GM23338 (cell line): ENCODE measurements around the gene FAM237B. TPM values are rescaled to one million over a fixed set of nuclear protein-coding genes. Genes with fewer than 3 reads are reported as not detected.
A peak's percentile ranks its signal among the peaks of the same experiment; 100 is the strongest.
"Not testable (repeated sequence)": the region's sequence is repeated elsewhere in the genome, so short reads cannot be mapped to it uniquely, and the experiment has no call there.

Experiments
- ATAC-seq: fragments of 200-7000 bp; cut with Tn5 transposase; 3 replicates; pipeline ENCODE4 v1.9.1; 2020
- DNase-seq: peaks from one replicate; pipeline ENCODE4 v3.0.0-alpha.2; 2015; ENCODE audit warnings: low spot score
- H2AFZ ChIP-seq: fragments of 200-600 bp; sonication (generic); 2 replicates; pipeline ENCODE4 v1.8.0; 2016; ENCODE audit warnings: antibody characterized with exemption, mild to moderate bottlenecking, moderate library complexity
- H3F3A ChIP-seq: fragments of 200-600 bp; sonication (generic); replicated peaks from 2 replicates; pipeline ENCODE4 v1.8.0; 2017; ENCODE audit warnings: antibody characterized with exemption, mixed run types, low read depth
- H3K27ac ChIP-seq: fragments of 200-600 bp; sonication (generic); 2 replicates; pipeline ENCODE4 v1.6.1; 2016; ENCODE audit warnings: low read depth
- H3K27me3 ChIP-seq: fragments of 200-600 bp; sonication (generic); 2 replicates; pipeline ENCODE4 v1.8.0; 2016; ENCODE audit warnings: mild to moderate bottlenecking, mixed run types, moderate library complexity; ENCODE audit not compliant: insufficient read depth
- H3K36me3 ChIP-seq: fragments of 200-600 bp; sonication (generic); 2 replicates; pipeline ENCODE4 v1.8.0; 2016; ENCODE audit warnings: mild to moderate bottlenecking; ENCODE audit not compliant: insufficient read depth
- H3K4me1 ChIP-seq: fragments of 200-600 bp; sonication (generic); 2 replicates; pipeline ENCODE4 v1.8.0; 2016; ENCODE audit warnings: mild to moderate bottlenecking, moderate library complexity; ENCODE audit not compliant: insufficient read depth
- H3K4me2 ChIP-seq: fragments of 200-600 bp; sonication (generic); 2 replicates; pipeline ENCODE4 v1.7.1; 2017; ENCODE audit warnings: mixed run types
- H3K4me3 ChIP-seq: fragments of 200-600 bp; sonication (generic); 2 replicates; pipeline ENCODE4 v1.6.1; 2016; ENCODE audit warnings: mixed run types
- H3K79me2 ChIP-seq: fragments of 200-600 bp; sonication (generic); replicated peaks from 2 replicates; pipeline ENCODE4 v1.8.0; 2017; ENCODE audit warnings: mild to moderate bottlenecking; ENCODE audit not compliant: insufficient read depth
- H3K9me2 ChIP-seq: fragments of 200-600 bp; sonication (generic); 2 replicates; pipeline ENCODE4 v1.8.0; 2017; ENCODE audit not compliant: insufficient read depth
- H4K20me1 ChIP-seq: fragments of 200-600 bp; sonication (generic); replicated peaks from 2 replicates; pipeline ENCODE4 v1.8.0; 2017; ENCODE audit warnings: mild to moderate bottlenecking; ENCODE audit not compliant: insufficient read depth
- H3K27ac Mint-ChIP-seq: 2 replicates; pipeline ENCODE4 v1.8.0; 2020; ENCODE audit warnings: inconsistent platforms, mild to moderate bottlenecking, moderate library complexity, mixed read lengths
- H3K27me3 Mint-ChIP-seq: 3 replicates; pipeline ENCODE4 v1.8.0; 2022; ENCODE audit warnings: low read depth, mild to moderate bottlenecking, moderate library complexity, mixed read lengths, inconsistent platforms; ENCODE audit not compliant: insufficient read depth, poor library complexity
- H3K36me3 Mint-ChIP-seq: 3 replicates; pipeline ENCODE4 v1.8.0; 2021; ENCODE audit warnings: low read depth, mild to moderate bottlenecking, inconsistent platforms, moderate library complexity, mixed read lengths
- H3K4me1 Mint-ChIP-seq: 3 replicates; pipeline ENCODE4 v1.8.0; 2020; ENCODE audit warnings: mild to moderate bottlenecking, inconsistent platforms, mixed read lengths
- H3K4me3 Mint-ChIP-seq: 3 replicates; pipeline ENCODE4 v1.8.0; 2021; ENCODE audit warnings: moderate library complexity, mild to moderate bottlenecking, inconsistent platforms, mixed read lengths
- H3K9me3 Mint-ChIP-seq: 3 replicates; pipeline ENCODE4 v1.8.0; 2020; ENCODE audit warnings: moderate library complexity, mild to moderate bottlenecking, inconsistent platforms, mixed read lengths
- EZH2 ChIP-seq: fragments of 200-600 bp; sonication (generic); IDR thresholded peaks from one replicate; pipeline ENCODE4 v1.8.0; 2017; ENCODE audit warnings: antibody characterized with exemption, mild to moderate bottlenecking, low read depth; ENCODE audit not compliant: unreplicated experiment
- EZH2phosphoT487 ChIP-seq: fragments of 200-600 bp; sonication (generic); IDR thresholded peaks from one replicate; pipeline ENCODE4 v1.8.1; 2018; ENCODE audit warnings: antibody characterized with exemption; ENCODE audit not compliant: unreplicated experiment
- STAT1 ChIP-seq: IDR thresholded peaks from one replicate; pipeline ENCODE4 v1.6.1; 2016; ENCODE audit warnings: antibody characterized with exemption; ENCODE audit not compliant: unreplicated experiment
- ZNF114 ChIP-seq: fragments of 250-450 bp; sonication (Bioruptor Pico); IDR thresholded peaks from 2 replicates; pipeline ENCODE4 v1.5.0; 2020; ENCODE audit warnings: mild to moderate bottlenecking, moderate library complexity
- polyA plus RNA-seq: library from polyadenylated mRNA; unstranded; fragments of >200 nt; fragmentation: Nextera tagmentation; extraction: Ambion mirVana; gene quantifications from 2 replicates; pipeline ENCODE4 v1.2.1, GENCODE V29; 2016
- total RNA-seq: library from RNA; depleted of rRNA; stranded (reverse); fragments of >200 nt; shearing (Covaris generic); gene quantifications from 2 replicates; pipeline ENCODE4 v1.2.3, GENCODE V29; 2014
- TF ChIP-seq, protein P1 (sequence below), 2 experiments: fragments of 200-600 bp in 1 of 2; sonication (generic) in 1 of 2; conservative IDR thresholded peaks; 2 replicates each; pipeline versions ENCODE4 v1.5.1 to v1.6.1; 2016 to 2017; ENCODE audit warnings: antibody characterized with exemption in 2 of 2, low read depth in 2 of 2, mild to moderate bottlenecking in 2 of 2, moderate library complexity in 1 of 2
- TF ChIP-seq, protein P2 (sequence below): IDR thresholded peaks from one replicate; pipeline ENCODE4 v1.6.1; 2018; ENCODE audit warnings: antibody characterized with exemption; ENCODE audit not compliant: unreplicated experiment

Gene FAM237B
- total and polyA plus RNA-seq, 2 experiments from 2014 or later, result 0.07 to 0.13 TPM

DNA sequence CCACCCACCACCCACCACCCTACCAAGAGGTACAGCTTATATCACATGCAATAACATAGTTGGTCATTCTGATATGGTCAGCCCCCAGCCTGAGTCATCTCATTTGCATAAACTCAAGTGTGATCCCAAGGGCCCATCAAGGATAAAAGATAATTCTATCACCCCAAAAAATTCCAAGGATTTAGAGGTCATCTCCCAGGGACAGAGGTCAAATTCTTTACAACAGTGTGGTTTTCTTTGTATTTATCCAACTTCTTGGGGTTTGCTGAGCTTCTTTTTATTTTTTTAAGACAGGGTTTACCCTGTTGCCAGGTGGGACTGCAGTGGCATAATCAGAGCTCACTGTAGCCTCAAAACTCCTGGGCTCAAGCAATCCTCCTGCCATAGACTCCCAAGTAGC lies 16.0 kb upstream of the FAM237B start:
- H3K79me2 ChIP-seq, result no peaks in the 10 kb centered on the region
- H3K27me3 Mint-ChIP-seq, result peaks cover 1% of the 10 kb centered on the region
- no peaks in the 10 kb centered on the region for H3K4me1 ChIP-seq
- no peaks in the 10 kb centered on the region for H3K27me3 ChIP-seq
- H3F3A ChIP-seq, result no peaks in the 10 kb centered on the region
- H3K27ac Mint-ChIP-seq, result no peak overlapping the region
- no peaks in the 10 kb centered on the region for H4K20me1 ChIP-seq
- H3K9me2 ChIP-seq, result no peaks in the 10 kb centered on the region
- no peak for ATAC-seq
- H2AFZ ChIP-seq, result peak overlapping the region; percentile 85; the same call in 1 of the 2 replicates
- no peaks in the 10 kb centered on the region for H3K36me3 ChIP-seq
- H3K4me1 Mint-ChIP-seq, result no peaks in the 10 kb centered on the region
- no peak overlapping the region for H3K4me3 ChIP-seq
- H3K4me3 Mint-ChIP-seq, result no peak overlapping the region
- H3K36me3 Mint-ChIP-seq, result no peaks in the 10 kb centered on the region
- no peaks in the 10 kb centered on the region for H3K9me3 Mint-ChIP-seq
- DNase-seq, result no peak
- H3K27ac ChIP-seq, result no peak overlapping the region
- no peak for TF ChIP-seq ZNF114 (CRISPR knock-in tag)
- TF ChIP-seq STAT1, result no peak
- TF ChIP-seq EZH2, result no peak
- TF ChIP-seq EZH2phosphoT487, result no peak
- TF ChIP-seq, protein P1, sequence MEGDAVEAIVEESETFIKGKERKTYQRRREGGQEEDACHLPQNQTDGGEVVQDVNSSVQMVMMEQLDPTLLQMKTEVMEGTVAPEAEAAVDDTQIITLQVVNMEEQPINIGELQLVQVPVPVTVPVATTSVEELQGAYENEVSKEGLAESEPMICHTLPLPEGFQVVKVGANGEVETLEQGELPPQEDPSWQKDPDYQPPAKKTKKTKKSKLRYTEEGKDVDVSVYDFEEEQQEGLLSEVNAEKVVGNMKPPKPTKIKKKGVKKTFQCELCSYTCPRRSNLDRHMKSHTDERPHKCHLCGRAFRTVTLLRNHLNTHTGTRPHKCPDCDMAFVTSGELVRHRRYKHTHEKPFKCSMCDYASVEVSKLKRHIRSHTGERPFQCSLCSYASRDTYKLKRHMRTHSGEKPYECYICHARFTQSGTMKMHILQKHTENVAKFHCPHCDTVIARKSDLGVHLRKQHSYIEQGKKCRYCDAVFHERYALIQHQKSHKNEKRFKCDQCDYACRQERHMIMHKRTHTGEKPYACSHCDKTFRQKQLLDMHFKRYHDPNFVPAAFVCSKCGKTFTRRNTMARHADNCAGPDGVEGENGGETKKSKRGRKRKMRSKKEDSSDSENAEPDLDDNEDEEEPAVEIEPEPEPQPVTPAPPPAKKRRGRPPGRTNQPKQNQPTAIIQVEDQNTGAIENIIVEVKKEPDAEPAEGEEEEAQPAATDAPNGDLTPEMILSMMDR (conservative IDR thresholded peaks at IDR 0.05; ENCODE audit: low read depth in 2 of 2), result no peak
- TF ChIP-seq, protein P2, sequence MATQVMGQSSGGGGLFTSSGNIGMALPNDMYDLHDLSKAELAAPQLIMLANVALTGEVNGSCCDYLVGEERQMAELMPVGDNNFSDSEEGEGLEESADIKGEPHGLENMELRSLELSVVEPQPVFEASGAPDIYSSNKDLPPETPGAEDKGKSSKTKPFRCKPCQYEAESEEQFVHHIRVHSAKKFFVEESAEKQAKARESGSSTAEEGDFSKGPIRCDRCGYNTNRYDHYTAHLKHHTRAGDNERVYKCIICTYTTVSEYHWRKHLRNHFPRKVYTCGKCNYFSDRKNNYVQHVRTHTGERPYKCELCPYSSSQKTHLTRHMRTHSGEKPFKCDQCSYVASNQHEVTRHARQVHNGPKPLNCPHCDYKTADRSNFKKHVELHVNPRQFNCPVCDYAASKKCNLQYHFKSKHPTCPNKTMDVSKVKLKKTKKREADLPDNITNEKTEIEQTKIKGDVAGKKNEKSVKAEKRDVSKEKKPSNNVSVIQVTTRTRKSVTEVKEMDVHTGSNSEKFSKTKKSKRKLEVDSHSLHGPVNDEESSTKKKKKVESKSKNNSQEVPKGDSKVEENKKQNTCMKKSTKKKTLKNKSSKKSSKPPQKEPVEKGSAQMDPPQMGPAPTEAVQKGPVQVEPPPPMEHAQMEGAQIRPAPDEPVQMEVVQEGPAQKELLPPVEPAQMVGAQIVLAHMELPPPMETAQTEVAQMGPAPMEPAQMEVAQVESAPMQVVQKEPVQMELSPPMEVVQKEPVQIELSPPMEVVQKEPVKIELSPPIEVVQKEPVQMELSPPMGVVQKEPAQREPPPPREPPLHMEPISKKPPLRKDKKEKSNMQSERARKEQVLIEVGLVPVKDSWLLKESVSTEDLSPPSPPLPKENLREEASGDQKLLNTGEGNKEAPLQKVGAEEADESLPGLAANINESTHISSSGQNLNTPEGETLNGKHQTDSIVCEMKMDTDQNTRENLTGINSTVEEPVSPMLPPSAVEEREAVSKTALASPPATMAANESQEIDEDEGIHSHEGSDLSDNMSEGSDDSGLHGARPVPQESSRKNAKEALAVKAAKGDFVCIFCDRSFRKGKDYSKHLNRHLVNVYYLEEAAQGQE, result no peak
- H3K4me2 ChIP-seq, result no peak overlapping the region

DNA sequence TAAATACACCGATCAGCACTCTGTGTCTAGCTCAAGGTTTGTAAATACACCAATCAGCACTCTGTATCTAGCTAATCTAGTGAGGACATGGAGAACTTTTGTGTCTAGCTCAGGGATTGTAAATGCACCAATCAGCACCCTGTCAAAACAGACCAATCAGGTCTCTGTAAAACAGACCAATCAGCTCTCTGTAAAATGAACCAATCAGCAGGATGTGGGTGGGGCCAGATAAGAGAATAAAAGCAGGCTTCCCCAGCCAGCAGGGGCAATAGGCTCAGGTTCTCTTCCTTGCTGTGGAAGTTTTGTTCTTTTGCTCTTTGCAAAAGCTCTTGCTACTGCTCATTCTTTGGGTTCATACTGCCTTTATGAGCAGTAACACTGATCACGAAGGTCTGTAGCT lies 13.8 kb upstream of the FAM237B start:
- ATAC-seq, H3K27me3 ChIP-seq, H3K4me1 Mint-ChIP-seq, H4K20me1 ChIP-seq, H3K4me1 ChIP-seq, H3K79me2 ChIP-seq, H2AFZ ChIP-seq, H3K4me3 ChIP-seq, H3K36me3 Mint-ChIP-seq, H3K4me2 ChIP-seq, H3K27ac ChIP-seq, H3K9me2 ChIP-seq, DNase-seq, H3F3A ChIP-seq, H3K4me3 Mint-ChIP-seq, H3K27ac Mint-ChIP-seq, H3K27me3 Mint-ChIP-seq, H3K9me3 Mint-ChIP-seq, H3K36me3 ChIP-seq: not testable (repeated sequence)
